HCT116 (cell line): Measurements from ENCODE around the gene DOK7. TPM values are rescaled to one million over a fixed set of nuclear protein-coding genes. Genes with fewer than 3 reads are reported as not detected.

Experiments
- ATAC-seq: fragments of 200-7000 bp; cut with Tn5 transposase; 2 replicates; pipeline ENCODE4 v1.9.1; 2020; ENCODE audit warnings: mild to moderate bottlenecking, moderate library complexity
- BruUV-seq: library from RNA; stranded (reverse); fragments of 400-500 nt; replicated peaks from 2 replicates; lab custom pipeline; 2021; lab: Mats Ljungman, UMichigan
- CTCF ChIA-PET: fragments of 300-600 bp; sonication (Branson Sonifier 250); formaldehyde crosslinking; loops from one replicate; lab custom pipeline; 2021; ENCODE audit warnings: antibody characterized with exemption; lab: Charles Lee
- POLR2A ChIA-PET: fragments of 300-600, 350-600 bp; sonication (Branson Sonifier 250); formaldehyde crosslinking; loops from one replicate; lab custom pipeline; 2021; ENCODE audit warnings: antibody characterized with exemption; lab: Charles Lee
- RAD21 ChIA-PET, 2 experiments: fragments of 300-600 bp; sonication (Branson Sonifier 250); formaldehyde crosslinking; loops; one replicate each; lab custom pipeline; 2023; ENCODE audit warnings: low total read pairs in 2 of 2; ENCODE audit not compliant: uncharacterized antibody in 2 of 2, unreplicated experiment in 2 of 2, low non-redundant PET in 1 of 2; lab: Charles Lee
- DNase-seq: peaks from one replicate; pipeline ENCODE4 v3.0.0-alpha.2; 2010; ENCODE audit warnings: low read depth, low spot score
- H2AFZ ChIP-seq: fragments of 200-600 bp; shearing (Covaris generic), sonication (generic); 2 replicates; pipeline ENCODE4 v1.6.1; 2017; ENCODE audit warnings: low read depth, mixed run types, mixed read lengths, antibody characterized with exemption, low read length; ENCODE audit not compliant: poor library complexity, severe bottlenecking
- H3K27ac ChIP-seq: 2 replicates; pipeline ENCODE4 v1.5.1; 2012; ENCODE audit warnings: low read depth, low read length
- H3K27me3 ChIP-seq: fragments of 200-600 bp; sonication (generic); 2 replicates; pipeline ENCODE4 v1.6.1; 2016; ENCODE audit warnings: mixed run types, low read length, mixed read lengths; ENCODE audit not compliant: insufficient read depth
- H3K36me3 ChIP-seq, 2 experiments: fragments of 200-500 bp in 1 of 2; fragments of 200-600 bp in 1 of 2; sonication (Bioruptor generic) in 1 of 2; sonication (generic) in 1 of 2; 2 replicates each; pipeline versions ENCODE4 v1.5.1 to v1.6.1; 2014 to 2016; ENCODE audit warnings: low read length in 2 of 2, inconsistent platforms in 1 of 2, mixed read lengths in 1 of 2, mixed run types in 1 of 2; ENCODE audit not compliant: insufficient read depth in 2 of 2, control insufficient read depth in 1 of 2
- H3K4me1 ChIP-seq, 2 experiments: fragments of 200-600 bp in 1 of 2; sonication (generic) in 1 of 2; 2 replicates each; pipeline versions ENCODE4 v1.5.1 to v1.6.1; 2012 to 2017; ENCODE audit warnings: low read length in 2 of 2, inconsistent platforms in 1 of 2, mild to moderate bottlenecking in 1 of 2, mixed read lengths in 1 of 2, mixed run types in 1 of 2, moderate library complexity in 1 of 2; ENCODE audit not compliant: insufficient read depth in 2 of 2, control insufficient read depth in 1 of 2
- H3K4me2 ChIP-seq: fragments of 200-600 bp; sonication (generic); 2 replicates; pipeline ENCODE4 v1.6.1; 2017; ENCODE audit warnings: mixed run types, low read length, mixed read lengths
- H3K4me3 ChIP-seq, 2 experiments: fragments of 200-600 bp in 1 of 2; sonication (generic) in 1 of 2; replicated peaks in 1 of 2; 2 replicates each; pipeline ENCODE4 v1.5.1; 2011 to 2016; ENCODE audit warnings: low read length in 2 of 2, control low read depth in 1 of 2, low read depth in 1 of 2, mild to moderate bottlenecking in 1 of 2, mixed read lengths in 1 of 2, mixed run types in 1 of 2
- H3K79me2 ChIP-seq: fragments of 200-600 bp; sonication (generic); 2 replicates; pipeline ENCODE4 v1.6.1; 2017; ENCODE audit warnings: mild to moderate bottlenecking, mixed run types, low read length, moderate library complexity, mixed read lengths; ENCODE audit not compliant: insufficient read depth
- H3K9ac ChIP-seq: fragments of 200-600 bp; sonication (generic); 2 replicates; pipeline ENCODE4 v1.6.1; 2016; ENCODE audit warnings: low read length, mixed read lengths
- H3K9me2 ChIP-seq: fragments of 200-600 bp; sonication (generic), shearing (Covaris generic); 2 replicates; pipeline ENCODE4 v1.6.1; 2017; ENCODE audit warnings: mixed run types, mild to moderate bottlenecking, moderate library complexity; ENCODE audit not compliant: insufficient read depth
- H3K9me3 ChIP-seq, 2 experiments: fragments of 200-500 bp in 1 of 2; fragments of 200-600 bp in 1 of 2; sonication (Bioruptor generic) in 1 of 2; sonication (generic) in 1 of 2; 2 replicates each; pipeline ENCODE4 v1.6.1; 2014 to 2017; ENCODE audit warnings: low read length in 2 of 2, mixed read lengths in 2 of 2, inconsistent platforms in 1 of 2, low read depth in 1 of 2, mild to moderate bottlenecking in 1 of 2, mixed run types in 1 of 2, moderate library complexity in 1 of 2; ENCODE audit not compliant: control insufficient read depth in 1 of 2, insufficient read depth in 1 of 2
- H4K20me1 ChIP-seq: fragments of 200-600 bp; sonication (generic), shearing (Covaris generic); 2 replicates; pipeline ENCODE4 v1.6.1; 2017; ENCODE audit warnings: mixed run types, mild to moderate bottlenecking, moderate library complexity; ENCODE audit not compliant: insufficient read depth
- CBX3 ChIP-seq: IDR thresholded peaks from 2 replicates; pipeline ENCODE4 v1.6.1; 2012; ENCODE audit warnings: low read depth
- CEBPB ChIP-seq: IDR thresholded peaks from 2 replicates; pipeline ENCODE4 v1.6.1; 2012; ENCODE audit warnings: low read depth
- ELF1 ChIP-seq: IDR thresholded peaks from 2 replicates; pipeline ENCODE4 v1.6.1; 2012; ENCODE audit warnings: low read depth, borderline replicate concordance
- EZH2 ChIP-seq: fragments of 200-600 bp; sonication (generic); IDR thresholded peaks from 2 replicates; pipeline ENCODE4 v1.6.1; 2017; ENCODE audit warnings: antibody characterized with exemption, mixed run types
- EZH2phosphoT487 ChIP-seq: fragments of 200-600 bp; IDR thresholded peaks from 2 replicates; pipeline ENCODE4 v1.6.1; 2018; ENCODE audit warnings: antibody characterized with exemption, borderline replicate concordance
- FOSL1 ChIP-seq: IDR thresholded peaks from 2 replicates; pipeline ENCODE4 v1.6.1; 2012; ENCODE audit warnings: low read depth
- MAX ChIP-seq: IDR thresholded peaks from 2 replicates; pipeline ENCODE4 v1.6.1; 2012
- POLR2A ChIP-seq: IDR thresholded peaks from 2 replicates; pipeline ENCODE4 v1.7.0; 2011; ENCODE audit warnings: borderline replicate concordance; ENCODE audit not compliant: insufficient read depth, insufficient read length; ENCODE audit errors: extremely low read depth
- RAD21 ChIP-seq: IDR thresholded peaks from 2 replicates; pipeline ENCODE4 v1.6.1; 2012; ENCODE audit warnings: low read depth, mild to moderate bottlenecking
- SIN3A ChIP-seq: IDR thresholded peaks from 2 replicates; pipeline ENCODE4 v1.6.1; 2012; ENCODE audit warnings: low read depth
- SRF ChIP-seq: IDR thresholded peaks from 2 replicates; pipeline ENCODE4 v1.6.1; 2012; ENCODE audit warnings: low read depth
- TCF7L2 ChIP-seq: IDR thresholded peaks from 2 replicates; pipeline ENCODE4 v1.7.0; 2011; ENCODE audit warnings: borderline replicate concordance, inconsistent platforms; ENCODE audit not compliant: insufficient read depth, insufficient read length; ENCODE audit errors: extremely low read depth
- ZBTB33 ChIP-seq: IDR thresholded peaks from 2 replicates; pipeline ENCODE4 v1.6.1; 2011; ENCODE audit warnings: mild to moderate bottlenecking, low read length, moderate library complexity; ENCODE audit not compliant: insufficient replicate concordance; ENCODE audit errors: extremely low read depth
- ZFX ChIP-seq: fragments of 450-650 bp; IDR thresholded peaks from 2 replicates; pipeline ENCODE4 v1.6.1; 2017
- ZNF274 ChIP-seq: fragments of 200-500 bp; sonication (Bioruptor generic); IDR thresholded peaks from 2 replicates; pipeline ENCODE4 v1.6.1; 2014; ENCODE audit warnings: mild to moderate bottlenecking, low read depth, low read length, inconsistent platforms
- intact Hi-C: fragments of 100-400 bp; cut with micrococcal nuclease; formaldehyde crosslinking; loops from 2 replicates; pipeline ENCODE4 v1.10.0; 2022
- total RNA-seq: library from RNA; stranded (reverse); gene quantifications from one replicate; pipeline ENCODE4 v1.2.1, GENCODE V29; 2021; ENCODE audit not compliant: unreplicated experiment
- TF ChIP-seq, protein P1 (sequence below): IDR thresholded peaks from 2 replicates; pipeline ENCODE4 v1.6.1; 2012

The DOK7 gene
- total RNA-seq, 1 experiment from 2014 or later: 2.4 TPM

DNA sequence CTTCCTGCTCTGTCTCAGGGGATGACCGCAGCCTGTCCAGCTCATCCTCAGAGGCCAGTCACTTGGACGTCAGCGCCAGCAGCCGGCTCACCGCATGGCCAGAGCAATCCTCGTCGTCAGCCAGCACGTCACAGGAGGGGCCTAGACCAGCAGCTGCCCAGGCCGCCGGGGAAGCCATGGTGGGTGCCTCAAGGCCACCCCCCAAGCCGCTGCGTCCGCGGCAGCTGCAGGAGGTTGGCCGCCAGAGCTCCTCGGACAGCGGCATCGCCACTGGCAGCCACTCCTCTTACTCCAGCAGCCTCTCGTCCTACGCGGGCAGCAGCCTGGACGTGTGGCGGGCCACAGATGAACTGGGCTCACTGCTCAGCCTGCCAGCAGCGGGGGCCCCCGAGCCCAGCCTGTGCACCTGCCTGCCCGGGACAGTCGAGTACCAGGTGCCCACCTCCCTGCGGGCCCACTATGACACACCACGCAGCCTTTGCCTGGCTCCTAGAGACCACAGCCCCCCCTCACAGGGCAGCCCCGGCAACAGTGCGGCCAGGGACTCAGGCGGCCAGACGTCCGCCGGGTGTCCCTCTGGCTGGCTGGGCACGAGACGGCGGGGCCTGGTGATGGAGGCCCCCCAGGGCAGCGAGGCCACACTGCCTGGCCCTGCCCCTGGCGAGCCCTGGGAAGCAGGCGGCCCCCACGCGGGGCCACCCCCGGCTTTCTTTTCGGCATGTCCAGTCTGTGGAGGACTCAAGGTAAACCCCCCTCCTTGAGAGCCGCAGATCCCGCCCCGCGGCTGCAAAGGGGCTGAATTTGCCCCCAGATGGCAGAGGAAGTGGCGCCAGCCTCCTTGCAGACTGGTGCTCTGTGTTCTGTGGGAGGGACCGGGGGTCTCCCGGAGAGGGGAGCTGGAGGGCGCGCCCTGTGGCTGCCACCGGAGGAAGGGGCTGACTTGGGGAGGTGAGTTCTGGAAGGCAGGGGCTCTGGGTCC is 29.9 kb downstream of the DOK7 start (continued):
- TF ChIP-seq ELF1 (no peak), FOSL1 (no peak), ZNF274 (no peak), ZFX (no peak), MAX (no peak), SIN3A (no peak)

DNA sequence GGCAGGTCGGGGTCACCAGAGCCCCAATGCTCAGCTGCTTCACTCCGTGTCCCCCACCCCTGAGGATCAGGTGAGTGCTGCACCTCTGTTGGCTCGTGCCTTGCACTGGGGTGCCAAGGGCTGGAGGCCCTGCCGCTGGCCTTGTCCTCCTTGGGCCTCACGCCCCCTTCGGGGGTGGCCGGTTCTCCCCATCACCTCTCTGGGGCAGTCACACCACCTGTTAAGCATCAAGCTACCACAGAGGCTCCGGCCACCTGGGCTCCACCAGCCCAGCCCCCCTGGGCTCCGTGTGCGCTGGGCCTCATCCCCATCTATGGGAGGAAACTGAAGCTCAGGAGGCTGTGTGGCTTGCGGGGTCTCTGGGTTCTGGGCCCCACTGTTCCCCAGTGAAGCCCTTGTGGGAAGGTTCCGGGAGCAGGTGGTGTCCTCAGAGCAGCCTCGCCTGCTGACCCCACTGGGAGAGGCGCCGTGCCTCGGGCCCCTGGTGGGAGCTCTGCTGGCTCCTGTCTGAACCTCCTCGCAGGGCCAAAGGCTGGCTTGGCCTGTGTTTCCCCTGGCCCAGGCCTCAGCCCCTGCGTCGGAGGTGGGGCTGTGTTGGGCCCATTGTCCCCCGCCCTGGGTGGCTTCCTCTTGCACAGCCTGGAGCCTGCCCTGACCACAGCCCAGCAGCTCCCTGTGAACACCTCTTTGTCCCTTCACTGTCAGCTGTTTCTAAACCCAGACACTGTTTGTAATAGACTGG is 30.8 kb downstream of the DOK7 start:
- no peaks in the 10 kb centered on the region for H3K9me3 ChIP-seq
- RAD21 ChIA-PET: no interaction called here
- BruUV-seq: no TSS peak
- CTCF ChIA-PET: no interaction called here
- POLR2A ChIA-PET: no interaction called here
- H3K36me3 ChIP-seq: no peaks in the 10 kb centered on the region
- no peak overlapping the region for H3K4me3 ChIP-seq
- intact Hi-C loops: no loop called here
- ATAC-seq: peak; percentile 10; the same call in 1 of the 2 replicates
- DNase-seq: no peak
- H3K9me2 ChIP-seq: no peaks in the 10 kb centered on the region
- H2AFZ ChIP-seq: no peak overlapping the region
- no peaks in the 10 kb centered on the region for H3K79me2 ChIP-seq
- H3K4me1 ChIP-seq: no peaks in the 10 kb centered on the region
- H3K4me2 ChIP-seq: no peak overlapping the region
- no peaks in the 10 kb centered on the region for H3K27me3 ChIP-seq
- H4K20me1 ChIP-seq: no peaks in the 10 kb centered on the region
- TF ChIP-seq RAD21 (no peak), CEBPB (no peak), EZH2 (no peak), TCF7L2 (no peak), SRF (no peak), EZH2phosphoT487 (no peak), POLR2A (no peak), FOSL1 (no peak), CBX3 (no peak), ZBTB33 (no peak)
- TF ChIP-seq, protein P1, sequence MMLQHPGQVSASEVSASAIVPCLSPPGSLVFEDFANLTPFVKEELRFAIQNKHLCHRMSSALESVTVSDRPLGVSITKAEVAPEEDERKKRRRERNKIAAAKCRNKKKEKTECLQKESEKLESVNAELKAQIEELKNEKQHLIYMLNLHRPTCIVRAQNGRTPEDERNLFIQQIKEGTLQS: no peak
- H3K27ac ChIP-seq: no peak overlapping the region
- no peak overlapping the region for H3K9ac ChIP-seq
